ENCODE data around the gene ANKRD42. TPM values are rescaled to one million over a fixed set of nuclear protein-coding genes. Genes with fewer than 3 reads are reported as not detected.

ANKRD42 gene
- total and polyA plus RNA-seq, 9 of the 15 experiments (the other 6 are each of a cell fraction or from before 2014, with no cell fraction given): 2.8 to 9.1 (median 6.1) TPM

DNA sequence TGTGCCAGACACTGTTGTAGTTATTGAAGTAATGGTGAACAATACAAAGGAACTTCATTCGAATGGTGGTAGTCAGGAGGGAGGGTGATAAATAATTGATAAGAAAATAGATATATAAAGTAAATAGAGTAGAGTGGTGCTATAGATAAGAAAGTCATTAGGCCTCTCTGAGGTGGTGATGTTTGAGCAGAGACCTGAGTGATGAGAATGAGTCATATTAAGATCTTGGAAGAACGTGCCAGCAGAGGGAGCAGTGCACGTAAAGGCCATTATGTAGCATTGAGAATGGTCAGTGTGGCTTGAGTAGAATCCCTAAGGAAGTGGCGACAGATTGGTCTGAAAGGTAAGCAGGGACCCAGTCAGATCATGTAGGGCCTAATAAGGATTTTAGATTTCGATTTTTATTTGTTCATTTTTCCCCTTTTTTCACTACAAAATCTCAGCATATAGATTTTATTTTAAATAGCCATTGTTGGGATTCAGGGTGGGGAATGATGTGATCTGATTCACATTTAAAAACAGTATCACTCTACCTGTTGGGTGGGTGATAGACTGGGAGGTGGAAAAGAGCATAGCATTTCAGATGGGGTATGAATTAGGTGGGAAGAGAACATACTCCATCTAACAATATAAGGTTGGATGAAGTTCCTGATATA is 47.9 kb downstream of the ANKRD42 start (continued):
- TF ChIP-seq, protein P1, sequence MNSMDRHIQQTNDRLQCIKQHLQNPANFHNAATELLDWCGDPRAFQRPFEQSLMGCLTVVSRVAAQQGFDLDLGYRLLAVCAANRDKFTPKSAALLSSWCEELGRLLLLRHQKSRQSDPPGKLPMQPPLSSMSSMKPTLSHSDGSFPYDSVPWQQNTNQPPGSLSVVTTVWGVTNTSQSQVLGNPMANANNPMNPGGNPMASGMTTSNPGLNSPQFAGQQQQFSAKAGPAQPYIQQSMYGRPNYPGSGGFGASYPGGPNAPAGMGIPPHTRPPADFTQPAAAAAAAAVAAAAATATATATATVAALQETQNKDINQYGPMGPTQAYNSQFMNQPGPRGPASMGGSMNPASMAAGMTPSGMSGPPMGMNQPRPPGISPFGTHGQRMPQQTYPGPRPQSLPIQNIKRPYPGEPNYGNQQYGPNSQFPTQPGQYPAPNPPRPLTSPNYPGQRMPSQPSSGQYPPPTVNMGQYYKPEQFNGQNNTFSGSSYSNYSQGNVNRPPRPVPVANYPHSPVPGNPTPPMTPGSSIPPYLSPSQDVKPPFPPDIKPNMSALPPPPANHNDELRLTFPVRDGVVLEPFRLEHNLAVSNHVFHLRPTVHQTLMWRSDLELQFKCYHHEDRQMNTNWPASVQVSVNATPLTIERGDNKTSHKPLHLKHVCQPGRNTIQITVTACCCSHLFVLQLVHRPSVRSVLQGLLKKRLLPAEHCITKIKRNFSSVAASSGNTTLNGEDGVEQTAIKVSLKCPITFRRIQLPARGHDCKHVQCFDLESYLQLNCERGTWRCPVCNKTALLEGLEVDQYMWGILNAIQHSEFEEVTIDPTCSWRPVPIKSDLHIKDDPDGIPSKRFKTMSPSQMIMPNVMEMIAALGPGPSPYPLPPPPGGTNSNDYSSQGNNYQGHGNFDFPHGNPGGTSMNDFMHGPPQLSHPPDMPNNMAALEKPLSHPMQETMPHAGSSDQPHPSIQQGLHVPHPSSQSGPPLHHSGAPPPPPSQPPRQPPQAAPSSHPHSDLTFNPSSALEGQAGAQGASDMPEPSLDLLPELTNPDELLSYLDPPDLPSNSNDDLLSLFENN (IDR thresholded peaks at IDR 0.05; ENCODE audit: low read depth in 2 of 2, low read length in 2 of 2): 0 out of 4 replicates have a peak, but pooled peaks of 1 of the 2 experiments have one; percentile 17
- TF ChIP-seq NUFIP1 (IDR thresholded peaks at IDR 0.05; ENCODE audit: partially characterized antibody): no peak
- TF ChIP-seq POLR2AphosphoS2 (IDR thresholded peaks at IDR 0.05; ENCODE audit: low read length): no peak
- TF ChIP-seq DPF2 (IDR thresholded peaks at IDR 0.05): peak; percentile 74
- 0 out of 2 replicates have a peak, but pooled peaks have one; percentile 17 for TF ChIP-seq EP400 (IDR thresholded peaks at IDR 0.05)
- no peak for TF ChIP-seq NFE2L1 (tag; IDR thresholded peaks at IDR 0.05; ENCODE audit: borderline replicate concordance, low read depth)
- TF ChIP-seq, protein P2, sequence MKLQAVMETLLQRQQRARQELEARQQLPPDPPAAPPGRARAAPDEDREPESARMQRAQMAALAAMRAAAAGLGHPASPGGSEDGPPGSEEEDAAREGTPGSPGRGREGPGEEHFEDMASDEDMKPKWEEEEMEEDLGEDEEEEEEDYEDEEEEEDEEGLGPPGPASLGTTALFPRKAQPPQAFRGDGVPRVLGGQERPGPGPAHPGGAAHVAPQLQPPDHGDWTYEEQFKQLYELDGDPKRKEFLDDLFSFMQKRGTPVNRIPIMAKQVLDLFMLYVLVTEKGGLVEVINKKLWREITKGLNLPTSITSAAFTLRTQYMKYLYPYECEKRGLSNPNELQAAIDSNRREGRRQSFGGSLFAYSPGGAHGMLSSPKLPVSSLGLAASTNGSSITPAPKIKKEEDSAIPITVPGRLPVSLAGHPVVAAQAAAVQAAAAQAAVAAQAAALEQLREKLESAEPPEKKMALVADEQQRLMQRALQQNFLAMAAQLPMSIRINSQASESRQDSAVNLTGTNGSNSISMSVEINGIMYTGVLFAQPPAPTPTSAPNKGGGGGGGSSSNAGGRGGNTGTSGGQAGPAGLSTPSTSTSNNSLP (IDR thresholded peaks at IDR 0.05; ENCODE audit: borderline replicate concordance, low read depth, low read length): peak; percentile 89; the same call in 1 of the 2 replicates
- TF ChIP-seq CBFA2T3 (IDR thresholded peaks at IDR 0.05): peak; percentile 54
- no peak for TF ChIP-seq ATF1 (CRISPR knock-in tag; IDR thresholded peaks at IDR 0.05)
- TF ChIP-seq ATF1 (tag; IDR thresholded peaks at IDR 0.05): 0 out of 2 replicates have a peak, but pooled peaks have one; percentile 26
- no peak for TF ChIP-seq XRCC5 (IDR thresholded peaks at IDR 0.05; ENCODE audit: low read depth, low read length)
- TF ChIP-seq KLF16 (IDR thresholded peaks at IDR 0.05): peak; percentile 53; the same call in 1 of the 2 replicates
